Activated T-cell treated with anti-CD3 and anti-CD28 coated beads, Interleukin-2, amount 50 U/mL, for 24 hours (primary cell): Measurements from ENCODE around the gene YES1.
"Not testable (repeated sequence)": the region's sequence is repeated elsewhere in the genome, so short reads cannot be mapped to it uniquely, and the experiment has no call there.

Experiments
- DNase-seq: peaks from one replicate; pipeline ENCODE4 v3.0.0-alpha.2; 2020
- H3K27ac Mint-ChIP-seq: 2 replicates; pipeline ENCODE4 v1.8.0; 2020; ENCODE audit warnings: mild to moderate bottlenecking, mixed read lengths
- H3K27me3 Mint-ChIP-seq: 2 replicates; pipeline ENCODE4 v1.8.0; 2020; ENCODE audit warnings: mixed read lengths
- H3K36me3 Mint-ChIP-seq: 2 replicates; pipeline ENCODE4 v1.8.0; 2020; ENCODE audit warnings: low read depth, mixed read lengths
- H3K4me1 Mint-ChIP-seq: 2 replicates; pipeline ENCODE4 v1.8.0; 2020; ENCODE audit warnings: low read depth, mixed read lengths
- H3K4me3 Mint-ChIP-seq: 2 replicates; pipeline ENCODE4 v1.8.0; 2020; ENCODE audit warnings: mild to moderate bottlenecking, moderate library complexity, mixed read lengths
- H3K9me3 Mint-ChIP-seq: 2 replicates; pipeline ENCODE4 v1.8.0; 2020; ENCODE audit warnings: mixed read lengths

YES1 gene

DNA sequence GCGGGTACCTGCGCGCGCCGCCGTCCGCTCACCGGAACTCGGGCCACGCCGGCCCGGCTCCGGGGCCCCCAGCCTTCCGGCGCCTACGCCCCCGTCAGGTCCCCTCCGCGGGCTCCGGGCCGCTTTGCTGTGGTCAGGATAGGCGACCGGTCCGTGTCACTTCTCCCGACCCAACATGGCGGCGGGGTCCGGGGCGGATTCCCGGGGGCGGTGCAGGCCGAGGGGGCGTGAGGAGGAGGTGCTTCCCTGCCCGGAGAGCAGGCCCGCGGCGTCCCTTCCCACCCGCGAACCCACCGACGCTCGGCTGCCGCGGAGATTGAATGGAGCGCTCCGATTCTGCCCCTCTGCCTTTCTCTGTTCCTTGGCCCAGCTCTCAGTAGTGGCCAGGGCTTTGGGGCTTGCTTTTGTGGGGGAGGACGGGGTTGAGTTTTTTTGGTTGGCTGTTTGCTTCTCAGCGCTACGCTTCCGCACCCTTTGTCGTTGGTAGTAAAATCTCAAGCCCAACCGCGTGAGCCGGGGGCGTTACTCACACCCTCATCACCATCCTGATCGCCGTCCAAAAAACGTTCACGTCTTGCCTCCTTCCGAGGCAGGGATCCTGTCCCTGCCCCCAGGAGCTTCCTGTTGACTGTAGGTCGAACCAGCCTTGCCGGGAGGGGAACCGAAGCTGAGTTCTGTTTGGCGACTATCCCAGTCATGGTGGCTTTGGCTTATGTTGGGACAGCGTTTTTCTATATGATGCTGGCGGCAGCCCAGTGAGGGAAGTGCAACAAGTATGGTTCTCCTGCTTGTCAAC is 532 bp upstream of the YES1 start:
- peaks cover under 1% of the 10 kb centered on the region for H3K27me3 Mint-ChIP-seq
- peak; percentile 84 for DNase-seq
- peak overlapping the region; percentile 100 for H3K27ac Mint-ChIP-seq
- H3K4me1 Mint-ChIP-seq, result peaks cover 74% of the 10 kb centered on the region
- H3K36me3 Mint-ChIP-seq, result peaks cover 19% of the 10 kb centered on the region
- H3K4me3 Mint-ChIP-seq, result peak overlapping the region; percentile 87
- peaks cover 1% of the 10 kb centered on the region for H3K9me3 Mint-ChIP-seq

DNA sequence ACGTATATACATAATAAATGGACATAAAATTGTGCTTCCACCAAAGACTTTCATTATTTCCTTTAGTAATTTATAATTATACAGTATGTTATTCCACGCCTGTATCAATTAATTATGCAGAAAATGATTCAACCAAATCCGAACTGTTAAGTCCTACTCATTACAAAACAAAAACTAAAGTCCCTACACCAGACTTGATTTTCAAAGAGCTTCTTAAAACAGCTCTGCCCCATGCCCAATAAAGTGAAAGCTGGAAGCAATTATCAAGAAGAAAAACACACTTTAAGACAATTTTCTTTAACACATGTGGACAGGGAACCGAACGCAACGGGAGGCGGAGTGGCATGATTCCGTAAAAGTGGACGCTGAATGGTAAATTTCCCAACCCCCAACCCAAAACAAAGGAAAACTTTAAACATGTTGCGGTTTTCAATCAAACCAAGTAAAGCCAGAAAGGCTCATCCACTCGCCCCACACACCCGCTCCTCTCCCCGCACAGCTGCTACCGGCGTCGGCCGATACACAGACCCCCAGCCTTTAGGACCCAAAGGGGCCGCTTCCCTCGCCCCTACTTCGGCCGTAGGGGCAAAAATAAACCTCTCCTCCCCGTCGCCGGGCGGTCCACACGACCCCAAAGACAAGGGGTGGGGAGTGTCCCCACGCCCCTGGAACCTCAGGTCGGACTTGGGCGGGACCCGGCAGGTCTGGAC is 705 bp downstream of the YES1 start:
- no peaks in the 10 kb centered on the region for H3K27me3 Mint-ChIP-seq
- H3K4me3 Mint-ChIP-seq, result peak overlapping the region; percentile 89
- peak overlapping the region; percentile 97 for H3K27ac Mint-ChIP-seq
- DNase-seq, result no peak
- H3K36me3 Mint-ChIP-seq, result peaks cover 19% of the 10 kb centered on the region
- H3K9me3 Mint-ChIP-seq, result peaks cover 1% of the 10 kb centered on the region
- peaks cover 78% of the 10 kb centered on the region for H3K4me1 Mint-ChIP-seq

DNA sequence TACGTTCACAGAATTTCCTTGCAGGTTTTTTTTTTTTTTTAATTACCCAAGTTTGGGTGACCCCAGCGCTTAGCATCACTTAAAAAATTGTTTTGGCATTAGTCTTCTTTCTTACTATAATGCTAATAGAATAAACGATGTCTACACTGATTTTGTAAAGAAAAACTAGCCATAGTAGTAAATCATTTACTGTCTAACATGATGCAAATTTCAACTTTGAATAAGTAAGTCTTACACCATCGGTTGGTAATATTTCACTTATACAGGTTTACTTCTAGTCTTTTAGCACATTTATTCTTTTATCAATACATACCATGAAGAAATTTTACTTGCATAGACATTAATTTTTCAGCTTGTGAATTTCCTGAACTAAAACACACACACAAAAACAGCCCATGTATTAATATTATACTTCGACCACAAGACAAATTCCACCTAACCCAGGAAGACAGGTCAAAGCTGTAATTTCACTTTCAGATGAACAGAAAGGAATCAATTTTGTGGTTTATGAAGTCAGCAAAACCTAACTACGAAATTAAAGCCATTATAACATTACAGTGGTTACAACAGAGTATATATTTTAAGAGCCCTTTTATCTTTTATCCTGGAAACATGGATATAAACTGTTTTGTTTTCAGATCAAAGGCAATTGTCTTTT is 1.9 kb downstream of the YES1 start:
- H3K9me3 Mint-ChIP-seq, result peaks cover 1% of the 10 kb centered on the region
- H3K27me3 Mint-ChIP-seq, result no peaks in the 10 kb centered on the region
- peak overlapping the region; percentile 97 for H3K27ac Mint-ChIP-seq
- no peak for DNase-seq
- H3K36me3 Mint-ChIP-seq, result peaks cover 19% of the 10 kb centered on the region
- peaks cover 80% of the 10 kb centered on the region for H3K4me1 Mint-ChIP-seq
- H3K4me3 Mint-ChIP-seq, result peak overlapping the region; percentile 89

DNA sequence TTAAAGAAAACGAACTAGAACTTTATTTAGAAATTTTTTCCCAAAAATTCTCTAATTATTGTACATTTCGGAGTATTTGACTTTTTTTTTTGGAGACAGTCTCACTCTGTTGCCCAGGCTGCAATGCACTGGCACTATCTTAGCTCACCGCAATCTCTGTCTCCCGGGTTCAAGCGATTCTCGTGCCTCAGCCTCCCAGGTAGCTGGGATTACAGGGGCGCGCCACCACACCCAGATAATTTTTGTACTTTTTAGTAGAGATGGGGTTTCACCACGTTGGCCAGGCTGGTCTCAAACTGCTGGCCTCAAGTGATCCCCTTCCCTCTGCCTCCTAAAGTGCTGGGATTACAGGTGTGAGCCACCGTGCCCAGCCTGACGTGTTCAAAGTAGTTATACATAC is 2.8 kb downstream of the YES1 start:
- H3K27me3 Mint-ChIP-seq, DNase-seq, H3K9me3 Mint-ChIP-seq, H3K27ac Mint-ChIP-seq: not testable (repeated sequence)
- H3K4me1 Mint-ChIP-seq, result peaks cover 75% of the 10 kb centered on the region
- H3K36me3 Mint-ChIP-seq, result peaks cover 19% of the 10 kb centered on the region
- H3K4me3 Mint-ChIP-seq, result peak overlapping the region; percentile 89

- Mint-ChIP-seq H3K36me3 (peaks cover 19% of the 10 kb centered on the region), H3K27ac (peak overlapping the region; percentile 64), H3K27me3 (no peaks in the 10 kb centered on the region), H3K9me3 (peaks cover 1% of the 10 kb centered on the region), H3K4me1 (peaks cover 72% of the 10 kb centered on the region), H3K4me3 (peak overlapping the region; percentile 25)
- DNase-seq, result no peak
Measured at GRCh38 chr18:808502-808901, 3.5 kb downstream of the YES1 start.

DNA sequence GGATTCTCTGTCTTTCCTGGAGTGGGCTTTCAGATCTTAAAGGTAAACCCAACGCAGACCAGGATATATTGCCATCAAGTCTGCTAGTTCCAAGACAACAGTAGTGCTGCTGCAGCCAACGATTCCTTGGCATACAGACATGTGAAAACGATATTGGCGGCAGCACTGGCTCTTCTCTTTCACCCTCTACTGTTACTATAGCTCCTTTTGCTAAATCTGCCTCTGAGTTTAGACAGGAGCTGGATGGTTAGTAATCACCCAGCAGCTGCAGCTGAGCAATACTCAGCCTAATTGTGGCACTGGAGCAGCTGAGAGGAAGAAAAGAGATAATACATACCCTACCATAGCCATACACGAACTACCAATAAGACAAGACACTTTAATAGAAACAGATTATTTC is 4.0 kb downstream of the YES1 start:
- DNase-seq, result no peak
- peaks cover 1% of the 10 kb centered on the region for H3K9me3 Mint-ChIP-seq
- H3K4me1 Mint-ChIP-seq, result peaks cover 72% of the 10 kb centered on the region
- no peak overlapping the region for H3K27ac Mint-ChIP-seq
- no peaks in the 10 kb centered on the region for H3K27me3 Mint-ChIP-seq
- H3K36me3 Mint-ChIP-seq, result peaks cover 19% of the 10 kb centered on the region
- H3K4me3 Mint-ChIP-seq, result no peak overlapping the region

DNA sequence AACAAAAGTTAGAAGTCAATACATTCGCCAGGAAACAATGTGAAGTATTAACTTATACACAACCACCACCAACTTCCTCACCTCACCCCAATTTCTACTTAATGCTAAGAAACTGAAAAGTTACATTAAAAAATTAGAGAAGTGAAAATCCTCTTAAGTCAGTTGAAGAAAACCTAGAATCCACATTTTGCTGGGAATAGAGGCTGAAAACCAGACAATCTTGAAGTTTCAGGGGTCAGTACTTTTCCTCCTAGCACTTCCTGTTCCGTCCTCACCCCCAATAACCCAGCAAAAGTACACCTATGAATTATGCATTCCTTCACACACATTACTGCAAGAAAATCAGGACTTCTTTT is 6.3 kb downstream of the YES1 start:
- H3K36me3 Mint-ChIP-seq, result peaks cover 7% of the 10 kb centered on the region
- peaks cover 1% of the 10 kb centered on the region for H3K9me3 Mint-ChIP-seq
- H3K27ac Mint-ChIP-seq, result peak overlapping the region; percentile 4
- H3K27me3 Mint-ChIP-seq, result no peaks in the 10 kb centered on the region
- peaks cover 76% of the 10 kb centered on the region for H3K4me1 Mint-ChIP-seq
- no peak for DNase-seq
- H3K4me3 Mint-ChIP-seq, result peak overlapping the region; percentile 54

GRCh38 chr18:805008-805754 is 6.9 kb downstream of the YES1 start:
- H3K9me3 Mint-ChIP-seq, result peaks cover 1% of the 10 kb centered on the region
- DNase-seq, result no peak
- peaks cover 76% of the 10 kb centered on the region for H3K4me1 Mint-ChIP-seq
- H3K4me3 Mint-ChIP-seq, result peak overlapping the region; percentile 54
- no peaks in the 10 kb centered on the region for H3K27me3 Mint-ChIP-seq
- peaks cover 10% of the 10 kb centered on the region for H3K36me3 Mint-ChIP-seq
- H3K27ac Mint-ChIP-seq, result peak overlapping the region; percentile 4

DNA sequence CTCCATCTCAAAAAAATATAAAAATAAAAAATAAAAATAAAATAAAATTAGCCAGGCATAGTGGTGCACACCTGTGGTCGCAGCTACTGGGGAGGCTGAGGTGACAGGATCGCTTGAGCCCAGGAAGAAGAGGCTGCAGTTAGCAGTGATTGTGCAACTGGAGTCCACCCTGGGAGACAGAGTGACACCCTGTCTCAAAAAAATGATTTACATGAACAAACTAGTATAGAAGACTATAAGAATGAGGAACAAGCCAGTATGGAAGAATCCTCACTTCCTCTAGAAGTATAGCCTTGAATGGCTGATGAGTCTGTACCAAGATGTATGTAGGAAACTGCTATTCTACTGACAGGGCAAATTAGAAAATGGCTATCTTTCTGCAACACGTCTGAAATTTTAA is 10.9 kb downstream of the YES1 start:
- H3K27ac Mint-ChIP-seq, result no peak overlapping the region
- DNase-seq, result no peak
- no peak overlapping the region for H3K4me3 Mint-ChIP-seq

DNA sequence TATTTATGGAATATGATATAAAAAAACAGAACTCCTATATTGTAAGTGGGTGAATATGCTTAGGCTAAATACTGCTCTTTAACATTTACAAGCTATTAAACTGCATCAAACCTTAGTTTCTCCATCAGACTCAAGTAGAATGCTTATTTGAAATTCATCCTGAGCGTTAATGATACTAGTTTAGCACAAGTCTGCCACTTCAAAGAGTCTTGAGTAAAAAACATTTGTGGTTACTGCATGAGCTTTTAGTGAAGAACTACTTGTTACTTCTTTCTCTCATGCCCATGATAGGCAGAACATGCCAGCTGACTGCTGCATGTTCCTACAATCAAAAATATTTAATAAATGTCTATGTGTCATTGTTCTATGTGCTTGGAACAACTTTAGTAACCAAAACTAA is 12.1 kb downstream of the YES1 start:
- Mint-ChIP-seq H3K4me3 (no peak overlapping the region), H3K27me3 (no peaks in the 10 kb centered on the region), H3K4me1 (peaks cover 59% of the 10 kb centered on the region), H3K9me3 (no peaks in the 10 kb centered on the region), H3K36me3 (peaks cover 8% of the 10 kb centered on the region), H3K27ac (no peak overlapping the region)
- DNase-seq, result no peak

More for the DNA sequence above, 10.9 kb downstream of the YES1 start:
- Mint-ChIP-seq H3K36me3 (peaks cover 6% of the 10 kb centered on the region), H3K4me1 (peaks cover 69% of the 10 kb centered on the region), H3K9me3 (no peaks in the 10 kb centered on the region), H3K27me3 (no peaks in the 10 kb centered on the region)

DNA sequence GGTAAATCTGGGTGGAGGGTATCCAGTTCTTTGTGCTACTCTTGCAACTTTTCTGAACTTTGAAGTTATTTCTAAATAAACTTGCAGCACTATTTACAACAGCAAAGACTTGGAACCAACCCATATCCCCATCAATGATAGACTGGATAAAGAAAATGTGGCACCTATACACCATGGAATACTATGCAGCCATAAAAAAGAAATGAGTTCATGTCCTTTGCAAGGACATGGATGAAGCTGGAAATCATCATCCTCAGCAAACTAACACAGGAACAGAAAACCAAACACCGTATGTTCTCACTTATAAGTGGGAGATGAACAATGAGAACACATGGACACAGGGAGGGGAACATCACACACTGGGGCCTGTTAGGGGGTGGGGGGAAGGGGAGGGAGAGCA is 16.7 kb downstream of the YES1 start:
- H3K9me3 Mint-ChIP-seq, H3K4me3 Mint-ChIP-seq, DNase-seq, H3K36me3 Mint-ChIP-seq, H3K27ac Mint-ChIP-seq, H3K27me3 Mint-ChIP-seq: not testable (repeated sequence)
- H3K4me1 Mint-ChIP-seq, result peaks cover 42% of the 10 kb centered on the region

GRCh38 chr18:789397-789796 is 22.6 kb downstream of the YES1 start:
- peaks cover 39% of the 10 kb centered on the region for H3K4me1 Mint-ChIP-seq

GRCh38 chr18:785242-785641 is 26.8 kb downstream of the YES1 start:
- no peak for DNase-seq
- no peaks in the 10 kb centered on the region for H3K27me3 Mint-ChIP-seq
- peaks cover 48% of the 10 kb centered on the region for H3K4me1 Mint-ChIP-seq
- H3K27ac Mint-ChIP-seq, result no peak overlapping the region
- H3K36me3 Mint-ChIP-seq, result peaks cover 5% of the 10 kb centered on the region
- H3K9me3 Mint-ChIP-seq, result no peaks in the 10 kb centered on the region
- H3K4me3 Mint-ChIP-seq, result no peak overlapping the region

More at GRCh38 chr18:789397-789796, 22.6 kb downstream of the YES1 start:
- no peak overlapping the region for H3K4me3 Mint-ChIP-seq
- H3K27me3 Mint-ChIP-seq, result no peaks in the 10 kb centered on the region
- no peak overlapping the region for H3K27ac Mint-ChIP-seq
- no peaks in the 10 kb centered on the region for H3K9me3 Mint-ChIP-seq
- H3K36me3 Mint-ChIP-seq, result no peaks in the 10 kb centered on the region
- no peak for DNase-seq

DNA sequence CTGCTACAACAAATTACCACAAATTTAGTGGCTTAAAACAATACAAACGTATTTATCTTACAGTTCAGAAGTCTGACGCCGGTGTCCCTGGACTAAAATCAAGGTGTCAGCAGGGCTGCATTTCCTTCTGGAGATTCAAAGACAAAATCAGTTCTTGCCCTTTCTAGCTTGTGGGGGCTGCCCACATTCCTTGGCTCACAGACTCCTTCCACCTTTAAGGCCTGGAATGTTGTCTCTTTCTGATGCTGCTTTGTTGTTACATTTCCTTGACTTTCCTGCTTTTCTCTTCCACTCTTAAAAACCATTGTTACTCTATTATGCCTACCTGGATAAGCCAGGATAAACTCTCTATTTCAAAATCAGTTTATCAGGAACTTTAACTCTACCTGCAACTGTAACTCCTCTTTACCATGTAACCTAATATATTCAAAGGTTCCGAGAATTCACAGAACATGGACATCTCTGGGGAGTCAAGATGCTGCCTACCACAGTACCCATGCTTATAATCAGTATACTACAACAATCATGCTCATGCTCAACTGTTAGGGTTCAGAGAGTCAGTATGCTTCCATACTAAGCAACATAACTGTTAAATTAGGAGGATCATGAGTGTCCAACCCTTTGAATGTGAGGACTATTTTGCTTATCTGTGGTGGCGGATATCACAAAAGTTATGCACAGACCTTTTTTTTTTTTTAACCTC is 27.4 kb downstream of the YES1 start:
- Mint-ChIP-seq H3K4me1 (peaks cover 48% of the 10 kb centered on the region), H3K9me3 (no peaks in the 10 kb centered on the region), H3K36me3 (peaks cover 5% of the 10 kb centered on the region), H3K27ac (no peak overlapping the region), H3K4me3 (no peak overlapping the region), H3K27me3 (no peaks in the 10 kb centered on the region)
- no peak for DNase-seq
